HG03439 (cell line): Measurements from ENCODE around the gene RNF17.

Source experiments
- ATAC-seq: cut with Tn5 transposase; IDR thresholded peaks from one replicate; pipeline ENCODE4 v1.9.1; 2021; ENCODE audit warnings: mild to moderate bottlenecking, moderate library complexity; ENCODE audit not compliant: unreplicated experiment

Gene RNF17

GRCh38 chr13:24894277-24894971 lies 130.5 kb downstream of the RNF17 start:
- ATAC-seq: no peak

- ATAC-seq: no peak
Measured at GRCh38 chr13:24894972-24895300, 131.0 kb downstream of the RNF17 start.

GRCh38 chr13:24896061-24896460 lies 132.1 kb downstream of the RNF17 start:
- no peak for ATAC-seq

GRCh38 chr13:24897293-24897692 lies 133.3 kb downstream of the RNF17 start:
- ATAC-seq: no peak

GRCh38 chr13:24899601-24900000 lies 135.6 kb downstream of the RNF17 start:
- ATAC-seq: no peak

GRCh38 chr13:24900507-24900906 lies 136.5 kb downstream of the RNF17 start:
- no peak for ATAC-seq

- ATAC-seq: no peak
Measured at GRCh38 chr13:24905242-24905641, 141.3 kb downstream of the RNF17 start.

- no peak for ATAC-seq
Measured at GRCh38 chr13:24906268-24906667, 142.3 kb downstream of the RNF17 start.

GRCh38 chr13:24910502-24911132 lies 146.6 kb downstream of the RNF17 start:
- no peak for ATAC-seq

- no peak for ATAC-seq
Measured at GRCh38 chr13:24911133-24911908, 147.4 kb downstream of the RNF17 start.

- ATAC-seq: no peak
Measured at GRCh38 chr13:24916464-24916863, 152.5 kb downstream of the RNF17 start.

- ATAC-seq: no peak
Measured at GRCh38 chr13:24921003-24921402, 157.0 kb downstream of the RNF17 start.

- ATAC-seq: no peak
Measured at GRCh38 chr13:24921881-24922280, 157.9 kb downstream of the RNF17 start.

GRCh38 chr13:24922387-24922744 lies 158.4 kb downstream of the RNF17 start:
- ATAC-seq: peak; percentile 31

- peak; percentile 93 for ATAC-seq
Measured at GRCh38 chr13:24922745-24923591, 159.0 kb downstream of the RNF17 start.

GRCh38 chr13:24925318-24926231 lies 161.6 kb downstream of the RNF17 start:
- ATAC-seq: no peak

GRCh38 chr13:24927810-24928404 lies 163.9 kb downstream of the RNF17 start:
- ATAC-seq: no peak

GRCh38 chr13:24929196-24929595 lies 165.2 kb downstream of the RNF17 start:
- ATAC-seq: no peak
